ENCODE data around the gene DCLK1. TPM values are rescaled to one million over a fixed set of nuclear protein-coding genes. Genes with fewer than 3 reads are reported as not detected.

Gene DCLK1
- total RNA-seq, 1 donor from 2014 or later, result 22.4 TPM

DNA sequence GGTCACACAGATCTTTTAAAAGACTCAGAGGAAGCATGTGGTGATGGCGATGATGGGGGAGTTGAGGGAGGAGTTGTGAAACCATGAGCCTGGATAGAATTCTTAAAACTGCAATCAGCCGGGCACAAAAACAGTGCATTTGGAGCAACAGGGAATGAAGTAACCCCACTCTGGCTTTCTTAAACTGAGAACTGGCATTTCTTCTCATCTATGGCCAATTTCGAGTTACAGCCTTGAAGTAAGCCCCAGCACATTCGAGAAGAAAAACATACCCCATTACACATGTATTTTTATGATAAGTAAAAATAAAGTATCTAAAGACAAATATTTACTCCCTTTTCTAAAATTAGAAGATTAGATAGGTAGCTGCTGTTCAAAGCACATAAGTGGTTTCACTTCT, 70.1 kb downstream of the DCLK1 start:
- H3K36me3 Mint-ChIP-seq (ENCODE audit: low read depth), result no peaks in the 10 kb centered on the region
- no peaks in the 10 kb centered on the region for H3K4me1 Mint-ChIP-seq
- DNase-seq (ENCODE audit: low read depth, low spot score), result no peak
- no peak overlapping the region for H3K4me3 Mint-ChIP-seq
- H3K9me3 Mint-ChIP-seq, result no peaks in the 10 kb centered on the region
- TF ChIP-seq, protein P1, sequence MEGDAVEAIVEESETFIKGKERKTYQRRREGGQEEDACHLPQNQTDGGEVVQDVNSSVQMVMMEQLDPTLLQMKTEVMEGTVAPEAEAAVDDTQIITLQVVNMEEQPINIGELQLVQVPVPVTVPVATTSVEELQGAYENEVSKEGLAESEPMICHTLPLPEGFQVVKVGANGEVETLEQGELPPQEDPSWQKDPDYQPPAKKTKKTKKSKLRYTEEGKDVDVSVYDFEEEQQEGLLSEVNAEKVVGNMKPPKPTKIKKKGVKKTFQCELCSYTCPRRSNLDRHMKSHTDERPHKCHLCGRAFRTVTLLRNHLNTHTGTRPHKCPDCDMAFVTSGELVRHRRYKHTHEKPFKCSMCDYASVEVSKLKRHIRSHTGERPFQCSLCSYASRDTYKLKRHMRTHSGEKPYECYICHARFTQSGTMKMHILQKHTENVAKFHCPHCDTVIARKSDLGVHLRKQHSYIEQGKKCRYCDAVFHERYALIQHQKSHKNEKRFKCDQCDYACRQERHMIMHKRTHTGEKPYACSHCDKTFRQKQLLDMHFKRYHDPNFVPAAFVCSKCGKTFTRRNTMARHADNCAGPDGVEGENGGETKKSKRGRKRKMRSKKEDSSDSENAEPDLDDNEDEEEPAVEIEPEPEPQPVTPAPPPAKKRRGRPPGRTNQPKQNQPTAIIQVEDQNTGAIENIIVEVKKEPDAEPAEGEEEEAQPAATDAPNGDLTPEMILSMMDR (conservative IDR thresholded peaks at IDR 0.05), result no peak
- H3K27me3 Mint-ChIP-seq (ENCODE audit: low read depth), result no peaks in the 10 kb centered on the region
- H3K27ac Mint-ChIP-seq (ENCODE audit: unreplicated experiment), result peak overlapping the region; percentile 2

DNA sequence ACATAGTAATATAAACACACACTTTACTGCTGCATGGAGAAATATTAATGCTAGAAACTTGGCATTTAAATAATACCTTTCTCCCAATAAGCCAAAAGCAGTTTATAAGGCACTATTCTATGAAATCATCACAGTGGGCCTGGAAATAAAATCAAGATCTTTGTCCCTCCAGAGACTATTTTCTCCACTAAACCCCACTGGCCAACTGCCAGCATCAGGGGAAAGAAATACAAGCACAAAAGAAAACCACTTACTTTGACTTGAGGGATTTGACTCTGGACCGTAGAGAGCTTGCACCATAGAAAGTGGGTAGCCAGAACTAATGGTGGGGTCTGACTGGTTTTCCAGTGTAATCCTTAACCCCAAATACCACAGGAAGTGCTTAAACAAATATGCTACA, 71.9 kb downstream of the DCLK1 start:
- H3K36me3 Mint-ChIP-seq (ENCODE audit: low read depth), result no peaks in the 10 kb centered on the region
- no peaks in the 10 kb centered on the region for H3K9me3 Mint-ChIP-seq
- TF ChIP-seq, protein P1 (conservative IDR thresholded peaks at IDR 0.05), result no peak
- H3K27me3 Mint-ChIP-seq (ENCODE audit: low read depth), result no peaks in the 10 kb centered on the region
- H3K4me1 Mint-ChIP-seq, result no peaks in the 10 kb centered on the region
- H3K4me3 Mint-ChIP-seq, result no peak overlapping the region
- H3K27ac Mint-ChIP-seq (ENCODE audit: unreplicated experiment), result no peak overlapping the region
- DNase-seq (ENCODE audit: low read depth, low spot score), result no peak

DNA sequence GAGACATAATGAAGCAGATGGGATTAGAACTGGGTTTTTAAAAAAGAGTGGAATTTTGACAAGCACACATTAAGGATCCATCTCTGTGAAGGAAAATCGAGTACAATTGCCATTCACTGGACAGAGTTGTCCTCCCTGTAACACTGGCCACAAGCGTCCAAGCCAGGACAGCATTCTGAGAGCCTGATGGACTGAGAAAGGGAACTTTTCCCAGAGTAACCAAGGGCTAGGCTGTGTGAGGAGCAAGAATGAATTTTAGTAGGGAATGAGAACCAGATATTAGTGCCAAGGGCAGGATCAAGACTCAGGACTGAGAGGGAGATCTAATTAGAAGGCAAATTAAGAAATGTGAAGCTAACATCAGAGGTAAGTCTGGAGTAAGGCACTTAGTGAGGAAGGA, 73.1 kb downstream of the DCLK1 start:
- Mint-ChIP-seq H3K27me3 (ENCODE audit: low read depth) (no peaks in the 10 kb centered on the region), H3K27ac (ENCODE audit: unreplicated experiment) (no peak overlapping the region), H3K36me3 (ENCODE audit: low read depth) (no peaks in the 10 kb centered on the region), H3K9me3 (no peaks in the 10 kb centered on the region), H3K4me3 (no peak overlapping the region), H3K4me1 (no peaks in the 10 kb centered on the region)
- no peak for DNase-seq (ENCODE audit: low read depth, low spot score)
- TF ChIP-seq, protein P1 (conservative IDR thresholded peaks at IDR 0.05), result no peak

DNA sequence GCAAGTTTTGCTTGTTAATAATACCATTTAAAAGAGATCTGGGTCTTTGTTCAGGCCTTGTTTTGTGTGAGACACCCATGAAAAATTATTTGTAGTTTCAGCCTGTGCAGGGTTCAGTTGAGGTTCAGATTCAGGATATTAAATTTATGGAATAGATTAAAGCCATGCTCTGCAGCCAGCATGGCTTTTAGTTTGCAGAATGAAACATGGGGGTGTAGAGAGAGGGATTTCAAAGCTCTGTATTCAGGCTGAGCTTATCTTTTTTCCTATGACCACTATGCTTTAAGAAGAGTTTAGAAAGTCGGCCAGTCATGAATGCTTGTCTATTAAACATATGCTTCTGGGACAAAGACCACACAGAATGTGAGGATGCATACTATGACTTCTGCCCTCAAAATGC, 73.6 kb downstream of the DCLK1 start:
- H3K36me3 Mint-ChIP-seq (ENCODE audit: low read depth), result no peaks in the 10 kb centered on the region
- no peaks in the 10 kb centered on the region for H3K9me3 Mint-ChIP-seq
- no peak overlapping the region for H3K27ac Mint-ChIP-seq (ENCODE audit: unreplicated experiment)
- no peaks in the 10 kb centered on the region for H3K27me3 Mint-ChIP-seq (ENCODE audit: low read depth)
- DNase-seq (ENCODE audit: low read depth, low spot score), result no peak
- H3K4me3 Mint-ChIP-seq, result no peak overlapping the region
- TF ChIP-seq, protein P1 (conservative IDR thresholded peaks at IDR 0.05), result no peak
- no peaks in the 10 kb centered on the region for H3K4me1 Mint-ChIP-seq

DNA sequence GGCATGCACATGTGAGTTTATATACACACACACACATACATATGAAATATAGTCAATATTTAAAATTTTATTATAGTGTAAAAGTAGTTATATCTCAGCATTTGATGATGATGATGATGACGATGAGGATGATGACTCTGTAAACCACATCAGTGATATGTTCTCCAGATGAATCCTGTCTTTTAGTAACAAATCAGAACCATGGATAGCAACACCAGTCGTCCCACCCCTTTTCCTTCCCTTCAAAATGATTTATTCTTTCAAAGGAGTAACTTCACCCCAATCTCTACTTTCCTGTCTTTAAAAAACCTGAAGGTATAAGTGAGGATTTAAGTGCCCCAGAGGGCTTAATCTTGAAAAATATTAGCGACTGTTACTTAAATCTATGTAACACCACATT, 74.1 kb downstream of the DCLK1 start:
- H3K36me3 Mint-ChIP-seq (ENCODE audit: low read depth), result no peaks in the 10 kb centered on the region

More for the DNA sequence above, 74.1 kb downstream of the DCLK1 start:
- TF ChIP-seq, protein P1 (conservative IDR thresholded peaks at IDR 0.05), result no peak
- H3K9me3 Mint-ChIP-seq, result no peaks in the 10 kb centered on the region
- H3K27ac Mint-ChIP-seq (ENCODE audit: unreplicated experiment), result no peak overlapping the region
- no peak overlapping the region for H3K4me3 Mint-ChIP-seq
- H3K27me3 Mint-ChIP-seq (ENCODE audit: low read depth), result no peaks in the 10 kb centered on the region
- no peak for DNase-seq (ENCODE audit: low read depth, low spot score)
- H3K4me1 Mint-ChIP-seq, result no peaks in the 10 kb centered on the region
